Mesenchymal stem cell (in vitro differentiated cells and primary cell): Measurements from ENCODE around the gene PGGHG.

Experiments
- DNase-seq: peaks from one replicate; pipeline ENCODE4 v3.0.0-alpha.2; 2013
- H2AFZ ChIP-seq: one replicate; pipeline ENCODE4 v1.6.1; 2013; ENCODE audit warnings: low read depth, mild to moderate bottlenecking, control low read depth, inconsistent platforms, low read length, moderate library complexity
- H2AK5ac ChIP-seq: 2 replicates; pipeline ENCODE4 v1.6.1; 2013; ENCODE audit warnings: low read length, moderate library complexity, mild to moderate bottlenecking, inconsistent platforms; ENCODE audit not compliant: severe bottlenecking
- H2BK120ac ChIP-seq: one replicate; pipeline ENCODE4 v1.6.1; 2013; ENCODE audit warnings: low read depth, mild to moderate bottlenecking, inconsistent platforms, low read length, moderate library complexity
- H2BK12ac ChIP-seq, 2 experiments: one replicate each; pipeline ENCODE4 v1.6.1; 2013; ENCODE audit warnings: inconsistent platforms in 2 of 2, low read length in 2 of 2, mild to moderate bottlenecking in 2 of 2, moderate library complexity in 2 of 2, control low read depth in 1 of 2
- H2BK15ac ChIP-seq: one replicate; pipeline ENCODE4 v1.6.1; 2013; ENCODE audit warnings: mild to moderate bottlenecking, low read depth, inconsistent platforms; ENCODE audit not compliant: poor library complexity, severe bottlenecking
- H2BK5ac ChIP-seq: 2 replicates; pipeline ENCODE4 v1.6.1; 2013; ENCODE audit warnings: low read depth, mild to moderate bottlenecking, low read length, control low read depth, inconsistent platforms; ENCODE audit not compliant: poor library complexity, severe bottlenecking
- H3K14ac ChIP-seq, 2 experiments: one replicate each; pipeline ENCODE4 v1.6.1; 2013; ENCODE audit warnings: inconsistent platforms in 2 of 2, low read length in 2 of 2, control low read depth in 1 of 2, mild to moderate bottlenecking in 1 of 2, moderate library complexity in 1 of 2
- H3K18ac ChIP-seq, 2 experiments: one replicate each; pipeline ENCODE4 v1.6.1; 2013; ENCODE audit warnings: inconsistent platforms in 2 of 2, low read length in 2 of 2, control low read depth in 1 of 2, low read depth in 1 of 2, mild to moderate bottlenecking in 1 of 2
- H3K23ac ChIP-seq, 2 experiments: one replicate each; pipeline ENCODE4 v1.6.1; 2013; ENCODE audit warnings: inconsistent platforms in 2 of 2, low read length in 2 of 2, mild to moderate bottlenecking in 2 of 2, moderate library complexity in 2 of 2, control low read depth in 1 of 2
- H3K27ac ChIP-seq: 2 replicates; pipeline ENCODE4 v1.5.1; 2013; ENCODE audit warnings: mild to moderate bottlenecking, moderate library complexity, low read length, control low read depth, inconsistent platforms; ENCODE audit not compliant: poor library complexity, severe bottlenecking
- H3K27me3 ChIP-seq, 2 experiments: 2 replicates each; pipeline versions ENCODE4 v1.6.1 to v1.7.0; 2013; ENCODE audit warnings: low read length in 2 of 2, mild to moderate bottlenecking in 2 of 2, moderate library complexity in 2 of 2, control low read depth in 1 of 2, inconsistent platforms in 1 of 2; ENCODE audit not compliant: control insufficient read depth in 1 of 2, insufficient read depth in 1 of 2
- H3K36me3 ChIP-seq, 2 experiments: 2 replicates each; pipeline versions ENCODE4 v1.6.1 to v1.7.0; 2013; ENCODE audit warnings: low read length in 2 of 2, control low read depth in 1 of 2, inconsistent platforms in 1 of 2, low read depth in 1 of 2, mild to moderate bottlenecking in 1 of 2; ENCODE audit not compliant: insufficient read depth in 2 of 2, control insufficient read depth in 1 of 2
- H3K4ac ChIP-seq, 2 experiments: one replicate each; pipeline ENCODE4 v1.6.1; 2013; ENCODE audit warnings: inconsistent platforms in 2 of 2, low read length in 2 of 2, mild to moderate bottlenecking in 2 of 2, moderate library complexity in 2 of 2, control low read depth in 1 of 2, low read depth in 1 of 2
- H3K4me1 ChIP-seq: 2 replicates; pipeline ENCODE4 v1.6.1; 2013; ENCODE audit warnings: low read depth, low read length, control low read depth; ENCODE audit not compliant: control insufficient read depth, insufficient read depth
- H3K4me2 ChIP-seq: 2 replicates; pipeline ENCODE4 v1.6.1; 2013; ENCODE audit warnings: low read length, mild to moderate bottlenecking, inconsistent platforms; ENCODE audit not compliant: poor library complexity, severe bottlenecking
- H3K4me3 ChIP-seq, 2 experiments: 2 replicates each; pipeline versions ENCODE4 v1.5.1 to v1.7.0; 2013; ENCODE audit warnings: low read length in 2 of 2, mild to moderate bottlenecking in 2 of 2, control low read depth in 1 of 2, low read depth in 1 of 2; ENCODE audit not compliant: insufficient read depth in 1 of 2
- H3K79me1 ChIP-seq: replicated peaks from 2 replicates; pipeline ENCODE4 v1.6.1; 2013; ENCODE audit warnings: mild to moderate bottlenecking, control low read depth, low read length, inconsistent platforms; ENCODE audit not compliant: poor library complexity, severe bottlenecking
- H3K9ac ChIP-seq: 2 replicates; pipeline ENCODE4 v1.7.0; 2013; ENCODE audit warnings: mild to moderate bottlenecking, low read length, moderate library complexity
- H3K9me3 ChIP-seq: 2 replicates; pipeline ENCODE4 v1.7.0; 2013; ENCODE audit warnings: mild to moderate bottlenecking, low read length; ENCODE audit not compliant: control insufficient read depth
- H4K8ac ChIP-seq: one replicate; pipeline ENCODE4 v1.6.1; 2013; ENCODE audit warnings: inconsistent platforms, mild to moderate bottlenecking, low read length, moderate library complexity
- H4K91ac ChIP-seq: one replicate; pipeline ENCODE4 v1.6.1; 2013; ENCODE audit warnings: mild to moderate bottlenecking, low read length, inconsistent platforms
- WGBS: methylation state at CpG from one replicate; pipeline ENCODE4 v1.1.7; 2013; ENCODE audit warnings: mixed read lengths; 5-methylcytosine and 5-hydroxymethylcytosine counted together

PGGHG gene

GRCh38 chr11:269146-269890 is 19.6 kb upstream of the PGGHG start:
- H2BK12ac ChIP-seq: no peak overlapping the region
- no peak overlapping the region for H3K18ac ChIP-seq
- DNase-seq: no peak
- H2BK5ac ChIP-seq: no peak overlapping the region
- H3K23ac ChIP-seq: no peak overlapping the region
- H4K91ac ChIP-seq: no peak overlapping the region
- H3K9ac ChIP-seq: peak overlapping the region; percentile 75
- H2BK15ac ChIP-seq: no peak overlapping the region
- no peaks in the 10 kb centered on the region for H3K36me3 ChIP-seq
- peak overlapping the region in 1 of 2 experiments; percentile 70 for H3K4me3 ChIP-seq
- H3K27ac ChIP-seq: no peak overlapping the region
- H3K9me3 ChIP-seq: no peaks in the 10 kb centered on the region
- WGBS: 80% methylated on average over 19 of the region's 21 CpGs
- H3K14ac ChIP-seq: no peak overlapping the region
- H3K4me2 ChIP-seq: no peak overlapping the region
- H3K4me1 ChIP-seq: peaks cover 6% of the 10 kb centered on the region
- no peak overlapping the region for H3K4ac ChIP-seq
- H2BK120ac ChIP-seq: no peak overlapping the region
- no peak overlapping the region for H2AK5ac ChIP-seq
- peaks cover 7 to 42% of the 10 kb centered on the region in 2 experiments for H3K27me3 ChIP-seq
- no peak overlapping the region for H4K8ac ChIP-seq
- no peaks in the 10 kb centered on the region for H3K79me1 ChIP-seq
- H2AFZ ChIP-seq: no peak overlapping the region

- Histone ChIP-seq H4K8ac (no peak overlapping the region), H3K4me3 (no peak overlapping the region), H2BK15ac (no peak overlapping the region), H3K27ac (no peak overlapping the region), H2BK5ac (no peak overlapping the region), H2AFZ (no peak overlapping the region), H2BK12ac (no peak overlapping the region), H3K9ac (no peak overlapping the region), H3K27me3 (peaks cover 7 to 54% of the 10 kb centered on the region in 2 experiments), H3K14ac (no peak overlapping the region), H3K36me3 (no peaks in the 10 kb centered on the region), H3K4ac (no peak overlapping the region), H3K18ac (no peak overlapping the region), H2AK5ac (no peak overlapping the region), H3K23ac (no peak overlapping the region), H3K4me1 (peaks cover 6% of the 10 kb centered on the region), H4K91ac (peak overlapping the region; percentile 18), H3K79me1 (no peaks in the 10 kb centered on the region), H2BK120ac (no peak overlapping the region), H3K4me2 (no peak overlapping the region), H3K9me3 (peaks cover 8% of the 10 kb centered on the region)
- WGBS: 85% methylated on average over 18 of the region's 18 CpGs
- no peak for DNase-seq
Measured at GRCh38 chr11:270451-271318, 18.2 kb upstream of the PGGHG start.

- Histone ChIP-seq H3K4me1 (peaks cover 6% of the 10 kb centered on the region), H2AFZ (no peak overlapping the region), H3K4ac (no peak overlapping the region), H3K9me3 (peaks cover 13% of the 10 kb centered on the region), H3K18ac (no peak overlapping the region), H3K79me1 (no peaks in the 10 kb centered on the region), H3K23ac (no peak overlapping the region), H3K36me3 (no peaks in the 10 kb centered on the region), H2AK5ac (no peak overlapping the region), H2BK15ac (no peak overlapping the region), H3K4me3 (no peak overlapping the region), H3K4me2 (no peak overlapping the region), H2BK5ac (no peak overlapping the region), H3K9ac (no peak overlapping the region), H3K27ac (no peak overlapping the region), H2BK120ac (no peak overlapping the region), H3K27me3 (peaks cover 7 to 54% of the 10 kb centered on the region in 2 experiments), H4K8ac (no peak overlapping the region), H3K14ac (no peak overlapping the region), H4K91ac (no peak overlapping the region), H2BK12ac (no peak overlapping the region)
- 95% methylated on average over 8 of the region's 8 CpGs for WGBS
- no peak for DNase-seq
Measured at GRCh38 chr11:271319-271715, 17.6 kb upstream of the PGGHG start.

GRCh38 chr11:272195-272930 is 16.6 kb upstream of the PGGHG start:
- Histone ChIP-seq H3K9me3 (peaks cover 21% of the 10 kb centered on the region), H2BK120ac (no peak overlapping the region), H3K27ac (no peak overlapping the region), H3K14ac (no peak overlapping the region), H3K18ac (no peak overlapping the region), H2AK5ac (no peak overlapping the region), H2AFZ (no peak overlapping the region), H3K4me1 (peaks cover 6% of the 10 kb centered on the region), H3K23ac (no peak overlapping the region), H3K36me3 (no peaks in the 10 kb centered on the region), H2BK15ac (no peak overlapping the region), H3K4ac (no peak overlapping the region), H4K8ac (no peak overlapping the region), H2BK5ac (no peak overlapping the region), H4K91ac (no peak overlapping the region), H3K4me2 (no peak overlapping the region), H3K9ac (no peak overlapping the region), H3K79me1 (no peaks in the 10 kb centered on the region), H3K27me3 (peaks cover 7 to 61% of the 10 kb centered on the region in 2 experiments), H2BK12ac (no peak overlapping the region), H3K4me3 (no peak overlapping the region)
- DNase-seq: no peak
- WGBS: 88% methylated on average over 22 of the region's 22 CpGs
